Measurements from ENCODE around the gene SSBP3.

- TF ChIP-seq SUZ12 (IDR thresholded peaks at IDR 0.05; ENCODE audit: extremely low read depth, insufficient read depth, insufficient read length) (no peak), YY1 (IDR thresholded peaks at IDR 0.05; ENCODE audit: insufficient read depth, insufficient read length) (no peak)
These were observed 31.6 kb upstream of the SSBP3 start for GRCh38 chr1:54437783-54438182.
